ENCODE results near the gene NBPF3. TPM values are rescaled to one million over a fixed set of nuclear protein-coding genes. Genes with fewer than 3 reads are reported as not detected.

The NBPF3 gene
- total RNA-seq, 2 experiments from 2014 or later: 7.9 to 9.4 TPM

DNA sequence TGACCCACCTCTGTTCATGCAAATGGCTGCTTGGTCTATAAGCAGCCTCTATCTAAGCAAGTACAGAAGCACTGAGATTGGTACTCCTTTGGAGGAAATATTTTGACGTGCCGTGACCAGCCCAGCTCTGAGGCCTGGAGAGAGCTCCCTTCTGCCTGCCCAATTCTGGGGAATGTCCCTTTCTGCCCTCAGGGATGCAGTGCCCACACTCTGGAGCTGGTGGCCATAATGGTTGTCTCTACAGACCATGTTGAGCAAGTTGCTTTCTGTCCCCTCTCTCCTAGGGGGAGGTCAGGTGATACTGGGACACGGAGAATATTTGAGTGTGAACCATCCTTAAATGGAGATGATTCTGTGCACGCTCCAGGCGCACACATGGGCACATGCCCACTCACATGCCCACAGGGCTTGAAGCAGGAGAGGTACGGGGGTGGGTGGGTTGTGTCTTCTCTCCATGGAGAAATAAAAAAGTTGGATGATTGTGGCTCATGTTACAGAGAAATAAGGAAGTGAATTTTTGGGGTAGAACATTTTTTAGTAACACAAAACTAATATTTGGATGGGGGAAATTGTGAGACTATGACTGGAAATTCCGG is 55.4 kb downstream of the NBPF3 start:
- no peak for DNase-seq
- no peak overlapping the region for H3K4me3 Mint-ChIP-seq
- TF ChIP-seq, protein P1, sequence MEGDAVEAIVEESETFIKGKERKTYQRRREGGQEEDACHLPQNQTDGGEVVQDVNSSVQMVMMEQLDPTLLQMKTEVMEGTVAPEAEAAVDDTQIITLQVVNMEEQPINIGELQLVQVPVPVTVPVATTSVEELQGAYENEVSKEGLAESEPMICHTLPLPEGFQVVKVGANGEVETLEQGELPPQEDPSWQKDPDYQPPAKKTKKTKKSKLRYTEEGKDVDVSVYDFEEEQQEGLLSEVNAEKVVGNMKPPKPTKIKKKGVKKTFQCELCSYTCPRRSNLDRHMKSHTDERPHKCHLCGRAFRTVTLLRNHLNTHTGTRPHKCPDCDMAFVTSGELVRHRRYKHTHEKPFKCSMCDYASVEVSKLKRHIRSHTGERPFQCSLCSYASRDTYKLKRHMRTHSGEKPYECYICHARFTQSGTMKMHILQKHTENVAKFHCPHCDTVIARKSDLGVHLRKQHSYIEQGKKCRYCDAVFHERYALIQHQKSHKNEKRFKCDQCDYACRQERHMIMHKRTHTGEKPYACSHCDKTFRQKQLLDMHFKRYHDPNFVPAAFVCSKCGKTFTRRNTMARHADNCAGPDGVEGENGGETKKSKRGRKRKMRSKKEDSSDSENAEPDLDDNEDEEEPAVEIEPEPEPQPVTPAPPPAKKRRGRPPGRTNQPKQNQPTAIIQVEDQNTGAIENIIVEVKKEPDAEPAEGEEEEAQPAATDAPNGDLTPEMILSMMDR (IDR thresholded peaks at IDR 0.05): no peak
- ChIA-PET POLR2A (no interaction called here), CTCF (interaction anchor here (0.9 to 2.1 kb wide), 5 partner anchors 40 to 262 kb away, joined by 3 to 5 read pairs (median 4); no protein-coding TSS in a partner anchor)
- no peaks in the 10 kb centered on the region for H3K9me3 Mint-ChIP-seq
- no peak for ATAC-seq
- H3K27me3 Mint-ChIP-seq: peaks cover 7% of the 10 kb centered on the region
- no peaks in the 10 kb centered on the region for H3K4me1 Mint-ChIP-seq (ENCODE audit: low read depth)
- intact Hi-C loops (cut with micrococcal nuclease): no loop called here
- H3K27ac Mint-ChIP-seq: no peak overlapping the region
- no peaks in the 10 kb centered on the region for H3K36me3 Mint-ChIP-seq (ENCODE audit: low read depth)

DNA sequence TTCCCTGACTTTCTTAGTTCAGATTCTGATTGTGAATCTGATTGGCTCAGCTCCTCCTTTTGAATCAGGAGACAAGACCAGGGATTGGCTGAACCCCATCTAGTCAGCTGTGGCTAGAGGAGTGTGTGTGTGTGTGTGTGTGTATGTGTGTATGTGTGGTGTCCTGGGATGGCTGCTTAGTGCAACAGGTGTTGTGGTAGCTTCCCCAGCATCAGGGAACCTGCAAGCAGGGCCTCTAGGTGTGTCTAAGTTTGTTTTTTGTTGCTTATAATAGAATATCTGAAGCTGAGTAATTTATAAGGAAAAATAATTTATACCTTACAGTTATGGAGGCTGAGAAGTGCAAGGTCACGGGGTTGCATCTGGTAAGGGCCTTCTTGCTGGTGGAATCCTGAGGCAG is 56.1 kb downstream of the NBPF3 start:
- intact Hi-C loops (cut with micrococcal nuclease): no loop called here
- POLR2A ChIA-PET: no interaction called here

DNA sequence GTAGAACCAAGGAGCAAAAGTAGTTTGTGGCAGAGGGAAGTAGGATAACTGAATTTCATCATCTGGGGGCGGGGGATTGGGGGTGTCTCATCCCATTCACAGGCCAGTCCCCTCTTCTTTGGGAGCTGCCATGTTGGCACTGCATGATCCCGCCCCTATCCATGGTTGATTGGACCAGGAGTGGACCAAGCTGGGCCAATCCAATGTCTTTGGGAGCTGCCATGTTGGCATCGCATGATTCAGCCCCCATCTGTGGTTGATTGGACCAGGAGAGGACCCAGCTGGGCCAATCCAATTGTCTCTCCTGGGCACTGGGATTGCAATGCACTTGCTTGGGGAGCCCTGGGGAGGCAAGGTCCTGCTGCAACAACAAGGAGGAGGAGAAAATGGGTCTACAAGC is 56.9 kb downstream of the NBPF3 start:
- DNase-seq (no peak), ATAC-seq (no peak)
- Mint-ChIP-seq H3K9me3 (no peaks in the 10 kb centered on the region), H3K4me3 (no peak overlapping the region), H3K27ac (no peak overlapping the region), H3K4me1 (ENCODE audit: low read depth) (no peaks in the 10 kb centered on the region), H3K36me3 (ENCODE audit: low read depth) (no peaks in the 10 kb centered on the region), H3K27me3 (peaks cover 7% of the 10 kb centered on the region)
- ChIA-PET CTCF (interaction anchor here (2.1 kb wide), 1 partner anchor 264 kb away, joined by 5 read pairs; no protein-coding TSS in a partner anchor), POLR2A (no interaction called here)
- intact Hi-C loops (cut with micrococcal nuclease): no loop called here
- TF ChIP-seq, protein P1 (IDR thresholded peaks at IDR 0.05): no peak

More for the DNA sequence above, 56.1 kb downstream of the NBPF3 start:
- Mint-ChIP-seq H3K27ac (no peak overlapping the region), H3K4me3 (no peak overlapping the region), H3K27me3 (peaks cover 7% of the 10 kb centered on the region), H3K36me3 (ENCODE audit: low read depth) (no peaks in the 10 kb centered on the region), H3K4me1 (ENCODE audit: low read depth) (no peaks in the 10 kb centered on the region), H3K9me3 (no peaks in the 10 kb centered on the region)
- TF ChIP-seq, protein P1 (IDR thresholded peaks at IDR 0.05): no peak
- DNase-seq (no peak), ATAC-seq (no peak)
- CTCF ChIA-PET: interaction anchor here (0.9 to 2.1 kb wide), 5 partner anchors 40 to 263 kb away, joined by 3 to 5 read pairs (median 4); no protein-coding TSS in a partner anchor

DNA sequence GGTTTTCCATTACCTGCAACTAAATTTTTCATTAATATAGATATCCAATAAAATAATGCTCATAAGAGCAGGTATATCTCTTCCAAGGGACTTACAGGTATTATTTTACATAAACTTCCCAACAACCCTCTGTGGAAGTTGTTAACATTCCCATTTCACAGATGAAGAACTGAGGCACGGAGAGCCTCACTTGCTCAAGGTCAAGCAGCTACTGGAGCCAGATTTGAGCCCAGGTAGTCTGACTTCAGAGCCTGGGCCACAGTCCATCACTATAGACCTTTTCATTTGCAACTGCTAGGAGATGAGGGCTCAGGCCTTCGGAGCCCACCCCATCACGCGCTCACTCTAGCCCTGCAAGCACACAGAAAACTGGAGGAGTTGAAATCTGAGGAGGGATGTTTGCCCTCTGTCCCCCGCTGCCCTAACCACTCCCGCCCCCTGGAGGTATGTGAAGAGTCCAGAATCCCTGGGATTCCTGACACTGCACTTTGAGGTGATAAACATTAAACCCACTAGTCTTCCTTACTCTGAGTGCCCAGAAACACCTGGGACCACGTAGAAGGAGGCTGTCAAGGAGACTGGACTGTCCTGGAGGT is 57.6 kb downstream of the NBPF3 start:
- ATAC-seq: no peak
- TF ChIP-seq, protein P1 (IDR thresholded peaks at IDR 0.05): no peak
- CTCF ChIA-PET: no interaction called here
- POLR2A ChIA-PET: no interaction called here
- Mint-ChIP-seq H3K36me3 (ENCODE audit: low read depth) (no peaks in the 10 kb centered on the region), H3K4me3 (no peak overlapping the region), H3K9me3 (no peaks in the 10 kb centered on the region), H3K27me3 (peaks cover 5% of the 10 kb centered on the region), H3K4me1 (ENCODE audit: low read depth) (no peaks in the 10 kb centered on the region), H3K27ac (no peak overlapping the region)
- DNase-seq: no peak
- intact Hi-C loops (cut with micrococcal nuclease): no loop called here

DNA sequence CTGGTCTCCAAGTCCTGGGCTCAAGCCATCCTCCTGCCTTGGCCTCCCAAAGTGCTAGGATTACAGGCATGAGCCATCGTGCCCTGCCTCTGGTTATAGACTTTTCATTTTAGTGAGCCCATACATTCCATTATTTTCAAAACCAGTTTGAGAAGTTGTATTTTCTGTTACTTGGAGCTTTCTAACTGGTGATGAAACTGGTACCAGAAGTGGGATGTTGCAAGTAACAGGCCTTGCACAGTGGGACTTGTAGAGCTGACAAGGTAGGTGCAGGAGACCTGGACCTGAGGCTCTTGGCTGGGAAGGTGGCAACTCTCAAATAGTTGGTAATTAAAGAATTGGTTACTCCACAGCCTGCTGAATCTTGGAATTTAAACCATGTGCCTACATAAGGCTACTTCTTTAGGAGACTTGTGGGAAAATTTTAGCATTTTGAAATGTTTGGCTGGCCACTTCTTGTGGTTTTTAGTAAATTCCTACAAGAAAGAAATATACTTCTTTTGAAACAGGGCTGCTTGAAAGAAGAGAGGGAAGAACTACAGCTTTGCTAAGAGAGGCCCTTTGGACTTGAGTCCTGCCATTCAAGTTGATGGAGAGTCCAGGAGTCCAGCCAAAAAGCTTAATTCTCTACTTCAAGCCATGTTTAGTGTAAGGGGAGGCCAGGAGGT is 59.5 kb downstream of the NBPF3 start:
- no peaks in the 10 kb centered on the region for H3K9me3 Mint-ChIP-seq
- ChIA-PET CTCF (interaction anchor here (0.9 to 1.2 kb wide), 2 partner anchors 12 to 25 kb away, joined by 3 read pairs; no protein-coding TSS in a partner anchor), POLR2A (no interaction called here)
- H3K4me1 Mint-ChIP-seq (ENCODE audit: low read depth): no peaks in the 10 kb centered on the region
- no peak overlapping the region for H3K4me3 Mint-ChIP-seq
- no peaks in the 10 kb centered on the region for H3K36me3 Mint-ChIP-seq (ENCODE audit: low read depth)
- peaks cover 5% of the 10 kb centered on the region for H3K27me3 Mint-ChIP-seq
- H3K27ac Mint-ChIP-seq: no peak overlapping the region
- intact Hi-C loops (cut with micrococcal nuclease): no loop called here
- no peak for DNase-seq
- ATAC-seq: no peak
- TF ChIP-seq, protein P1 (IDR thresholded peaks at IDR 0.05): no peak

Measured in activated CD8-positive, alpha-beta T cell treated with anti-CD3 and anti-CD28 coated beads for 36 hours (primary cell).